PC-9 (cell line): ENCODE measurements around the gene UIMC1. TPM values are rescaled to one million over a fixed set of nuclear protein-coding genes. Genes with fewer than 3 reads are reported as not detected.

Experiments
- BruUV-seq: library from RNA; stranded (reverse); fragments of 400-500 nt; replicated peaks from 2 replicates; lab custom pipeline; 2021; lab: Mats Ljungman, UMichigan
- CTCF ChIA-PET: fragments of 300-600 bp; sonication (Branson Sonifier 250); formaldehyde crosslinking; loops from one replicate; lab custom pipeline; 2022; ENCODE audit warnings: antibody characterized with exemption; lab: Charles Lee
- POLR2A ChIA-PET: fragments of 300-600 bp; sonication (Branson Sonifier 250); formaldehyde crosslinking; loops from one replicate; lab custom pipeline; 2022; ENCODE audit warnings: antibody characterized with exemption; ENCODE audit not compliant: unreplicated experiment; lab: Charles Lee
- DNase-seq, 2 experiments: peaks; one replicate each; pipeline versions ENCODE4 v3.0.0 to v3.0.0-alpha.2; 2015 to 2022; ENCODE audit warnings: mixed read lengths in 1 of 2
- H2AFZ ChIP-seq: fragments of 200-600 bp; sonication (generic); 2 replicates; pipeline ENCODE4 v1.8.1; 2017; ENCODE audit warnings: antibody characterized with exemption
- H3F3A ChIP-seq: fragments of 200-600 bp; sonication (generic); 2 replicates; pipeline ENCODE4 v1.8.1; 2017; ENCODE audit warnings: antibody characterized with exemption, mild to moderate bottlenecking, low read depth; ENCODE audit not compliant: insufficient read depth
- H3K27ac ChIP-seq: fragments of 200-600 bp; sonication (generic); 2 replicates; pipeline ENCODE4 v1.6.1; 2016; ENCODE audit warnings: mixed run types
- H3K27me3 ChIP-seq: fragments of 200-600 bp; sonication (generic); 2 replicates; pipeline ENCODE4 v1.6.1; 2016; ENCODE audit warnings: low read depth, mixed run types; ENCODE audit not compliant: insufficient read depth
- H3K36me3 ChIP-seq: fragments of 200-600 bp; sonication (generic); 2 replicates; pipeline ENCODE4 v1.6.1; 2016; ENCODE audit warnings: low read depth, mixed run types
- H3K4me1 ChIP-seq: fragments of 200-600 bp; sonication (generic); replicated peaks from 2 replicates; pipeline ENCODE4 v1.6.1; 2016; ENCODE audit warnings: mixed run types; ENCODE audit not compliant: insufficient read depth
- H3K4me2 ChIP-seq: fragments of 200-600 bp; sonication (generic); 2 replicates; pipeline ENCODE4 v1.6.1; 2017; ENCODE audit warnings: mixed run types
- H3K4me3 ChIP-seq: fragments of 200-600 bp; sonication (generic); 2 replicates; pipeline ENCODE4 v1.6.1; 2016; ENCODE audit warnings: mixed run types
- H3K79me2 ChIP-seq: fragments of 200-600 bp; sonication (generic); 2 replicates; pipeline ENCODE4 v1.6.1; 2017; ENCODE audit warnings: low read depth, mixed run types
- H3K9me2 ChIP-seq: fragments of 200-600 bp; sonication (generic); 2 replicates; pipeline ENCODE4 v1.8.1; 2017; ENCODE audit warnings: mild to moderate bottlenecking; ENCODE audit not compliant: insufficient read depth
- H3K9me3 ChIP-seq: fragments of 200-600 bp; sonication (generic); 2 replicates; pipeline ENCODE4 v1.8.1; 2016; ENCODE audit warnings: low read depth; ENCODE audit not compliant: insufficient read depth
- H4K20me1 ChIP-seq: fragments of 200-600 bp; sonication (generic); 2 replicates; pipeline ENCODE4 v1.8.1; 2017; ENCODE audit not compliant: insufficient read depth
- EZH2 ChIP-seq: fragments of 200-600 bp; sonication (generic); IDR thresholded peaks from 2 replicates; pipeline ENCODE4 v1.8.0; 2017; ENCODE audit warnings: antibody characterized with exemption, low read depth
- intact Hi-C: fragments of 100-400 bp; cut with micrococcal nuclease; formaldehyde crosslinking; loops from one replicate; pipeline ENCODE4 v1.10.0; 2022; ENCODE audit not compliant: unreplicated experiment
- total RNA-seq: library from RNA; stranded (reverse); gene quantifications from 2 replicates; pipeline ENCODE4 v1.2.3, GENCODE V29; 2021
- TF ChIP-seq, protein P1 (sequence below): fragments of 200-600 bp; sonication (generic); conservative IDR thresholded peaks from 2 replicates; pipeline ENCODE4 v1.6.1; 2017; ENCODE audit warnings: mixed run types, antibody characterized with exemption, mild to moderate bottlenecking, moderate library complexity

The UIMC1 gene
- total RNA-seq, 1 experiment from 2014 or later: 48.3 TPM

- ChIA-PET POLR2A (no interaction called here), CTCF (no interaction called here)
- TF ChIP-seq, protein P1, sequence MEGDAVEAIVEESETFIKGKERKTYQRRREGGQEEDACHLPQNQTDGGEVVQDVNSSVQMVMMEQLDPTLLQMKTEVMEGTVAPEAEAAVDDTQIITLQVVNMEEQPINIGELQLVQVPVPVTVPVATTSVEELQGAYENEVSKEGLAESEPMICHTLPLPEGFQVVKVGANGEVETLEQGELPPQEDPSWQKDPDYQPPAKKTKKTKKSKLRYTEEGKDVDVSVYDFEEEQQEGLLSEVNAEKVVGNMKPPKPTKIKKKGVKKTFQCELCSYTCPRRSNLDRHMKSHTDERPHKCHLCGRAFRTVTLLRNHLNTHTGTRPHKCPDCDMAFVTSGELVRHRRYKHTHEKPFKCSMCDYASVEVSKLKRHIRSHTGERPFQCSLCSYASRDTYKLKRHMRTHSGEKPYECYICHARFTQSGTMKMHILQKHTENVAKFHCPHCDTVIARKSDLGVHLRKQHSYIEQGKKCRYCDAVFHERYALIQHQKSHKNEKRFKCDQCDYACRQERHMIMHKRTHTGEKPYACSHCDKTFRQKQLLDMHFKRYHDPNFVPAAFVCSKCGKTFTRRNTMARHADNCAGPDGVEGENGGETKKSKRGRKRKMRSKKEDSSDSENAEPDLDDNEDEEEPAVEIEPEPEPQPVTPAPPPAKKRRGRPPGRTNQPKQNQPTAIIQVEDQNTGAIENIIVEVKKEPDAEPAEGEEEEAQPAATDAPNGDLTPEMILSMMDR: no peak
- no peak for TF ChIP-seq EZH2
- intact Hi-C loops: no loop called here
- H3F3A ChIP-seq: no peaks in the 10 kb centered on the region; the same call in 1 of the 2 replicates
- no peak overlapping the region for H3K4me2 ChIP-seq
- no peaks in the 10 kb centered on the region for H3K9me2 ChIP-seq
- H2AFZ ChIP-seq: no peak overlapping the region
- no TSS peak for BruUV-seq
- no peaks in the 10 kb centered on the region for H3K9me3 ChIP-seq
- no peak overlapping the region for H3K27ac ChIP-seq
- H4K20me1 ChIP-seq: peaks cover 5% of the 10 kb centered on the region
- H3K27me3 ChIP-seq: no peaks in the 10 kb centered on the region
- peaks cover 4% of the 10 kb centered on the region; the same call in 1 of the 2 replicates for H3K4me1 ChIP-seq
- no peaks in the 10 kb centered on the region for H3K36me3 ChIP-seq
- DNase-seq: no peak
- H3K4me3 ChIP-seq: no peak overlapping the region
- H3K79me2 ChIP-seq: peaks cover 12% of the 10 kb centered on the region
These were observed 3.6 kb upstream of the UIMC1 start for GRCh38 chr5:177010153-177010552.

DNA sequence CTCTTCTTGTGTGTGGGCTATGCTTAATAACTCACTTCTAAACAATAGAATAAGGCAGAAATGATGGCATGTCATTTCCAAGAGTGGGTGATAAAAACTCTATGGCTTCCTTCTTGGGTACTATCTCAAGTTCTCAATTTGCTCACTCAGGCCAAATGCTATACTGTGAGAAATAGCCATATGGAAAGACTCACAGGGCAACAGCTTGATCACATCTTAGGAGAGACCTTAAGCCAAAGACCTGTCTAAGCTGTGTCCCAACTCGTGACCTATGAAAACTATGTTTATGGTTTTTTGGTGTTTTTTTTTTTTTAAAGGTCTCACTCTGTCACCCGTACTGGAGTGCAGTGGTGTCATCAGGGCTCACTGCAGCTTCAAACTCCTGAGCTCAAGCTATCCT is 2.1 kb upstream of the UIMC1 start:
- Histone ChIP-seq H3K27ac (no peak overlapping the region), H3K36me3 (no peaks in the 10 kb centered on the region), H3K9me3 (no peaks in the 10 kb centered on the region), H3K4me1 (peaks cover 11% of the 10 kb centered on the region; the same call in 1 of the 2 replicates), H4K20me1 (peaks cover 19% of the 10 kb centered on the region), H3K4me3 (no peak overlapping the region), H3K9me2 (no peaks in the 10 kb centered on the region), H2AFZ (no peak overlapping the region), H3K4me2 (no peak overlapping the region), H3F3A (no peaks in the 10 kb centered on the region; the same call in 1 of the 2 replicates), H3K27me3 (no peaks in the 10 kb centered on the region), H3K79me2 (peaks cover 26% of the 10 kb centered on the region)
- TF ChIP-seq EZH2: no peak
- TF ChIP-seq, protein P1: no peak
- ChIA-PET CTCF (interaction anchor here (0.8 kb wide), 1 partner anchor 105 kb away, joined by 5 read pairs; no protein-coding TSS in a partner anchor), POLR2A (no interaction called here)
- intact Hi-C loops: loop anchor here (5.0 to 10.0 kb wide), 2 partner anchors 474 to 509 kb away; partner anchors contain the start of genes DDX41 and RNF44
- BruUV-seq: no TSS peak
- no peak for DNase-seq

- peaks cover 11% of the 10 kb centered on the region; the same call in 1 of the 2 replicates for H3K4me1 ChIP-seq
- peak overlapping the region; percentile 81 for H3K4me3 ChIP-seq
- H3K9me3 ChIP-seq: no peaks in the 10 kb centered on the region
- peak overlapping the region; percentile 81 for H2AFZ ChIP-seq
- peaks cover 56% of the 10 kb centered on the region for H3K79me2 ChIP-seq
- no peaks in the 10 kb centered on the region for H3K9me2 ChIP-seq
- H3K4me2 ChIP-seq: peak overlapping the region; percentile 87
- H4K20me1 ChIP-seq: peaks cover 39% of the 10 kb centered on the region
- ChIA-PET CTCF (interaction anchor here (0.5 to 1.2 kb wide), 4 partner anchors 22 to 335 kb away, joined by 3 to 9 read pairs (median 6); no protein-coding TSS in a partner anchor), POLR2A (interaction anchor here (0.6 kb wide), 1 partner anchor 33 kb away, joined by 4 read pairs; no protein-coding TSS in a partner anchor)
- intact Hi-C loops: loop anchor here (1.0 to 10.0 kb wide), 3 partner anchors 17 to 512 kb away; partner anchors contain the start of genes DDX41, RNF44 and ZNF346
- H3F3A ChIP-seq: no peaks in the 10 kb centered on the region; the same call in 1 of the 2 replicates
- H3K27ac ChIP-seq: peak overlapping the region; percentile 53
- no TSS peak for BruUV-seq
- TF ChIP-seq EZH2: no peak
- TF ChIP-seq, protein P1: peak; percentile 58; the same call in 1 of the 2 replicates
- no peaks in the 10 kb centered on the region for H3K36me3 ChIP-seq
- no peaks in the 10 kb centered on the region for H3K27me3 ChIP-seq
- peak; percentile 53 to 67 for DNase-seq
These were observed 837 bp downstream of the UIMC1 start for GRCh38 chr5:177005619-177006264.
